ENCODE data around the gene HPS1.

The HPS1 gene

GRCh38 chr10:98463976-98464754 is 17.4 kb upstream of the HPS1 start:
- FAIRE-seq, result no peak

GRCh38 chr10:98463016-98463415 is 16.3 kb upstream of the HPS1 start:
- FAIRE-seq, result no peak

- FAIRE-seq, result no peak
Measured at GRCh38 chr10:98461500-98461842, 14.7 kb upstream of the HPS1 start.

GRCh38 chr10:98460837-98461499 is 14.2 kb upstream of the HPS1 start:
- FAIRE-seq, result no peak

- no peak for FAIRE-seq
Measured at GRCh38 chr10:98458809-98459784, 12.4 kb upstream of the HPS1 start.

- no peak for FAIRE-seq
Measured at GRCh38 chr10:98457721-98458120, 11.0 kb upstream of the HPS1 start.

- FAIRE-seq, result no peak
Measured at GRCh38 chr10:98456686-98457482, 10.1 kb upstream of the HPS1 start.

GRCh38 chr10:98456043-98456570 is 9.4 kb upstream of the HPS1 start:
- FAIRE-seq, result no peak

- FAIRE-seq, result no peak
Measured at GRCh38 chr10:98453729-98454128, 7.0 kb upstream of the HPS1 start.

GRCh38 chr10:98450618-98451017 is 3.9 kb upstream of the HPS1 start:
- no peak for FAIRE-seq

- FAIRE-seq, result no peak
Measured at GRCh38 chr10:98449287-98449686, 2.6 kb upstream of the HPS1 start.

- no peak for FAIRE-seq
Measured at GRCh38 chr10:98446151-98446660, 529 bp downstream of the HPS1 start.

GRCh38 chr10:98445200-98445812 is 1.4 kb downstream of the HPS1 start:
- FAIRE-seq, result no peak

- FAIRE-seq, result no peak
Measured at GRCh38 chr10:98444314-98445006, 2.3 kb downstream of the HPS1 start.

GRCh38 chr10:98438715-98439114 is 8.0 kb downstream of the HPS1 start:
- no peak for FAIRE-seq

GRCh38 chr10:98436704-98437103 is 10.0 kb downstream of the HPS1 start:
- no peak for FAIRE-seq

- FAIRE-seq, result no peak
Measured at GRCh38 chr10:98435178-98435577, 11.6 kb downstream of the HPS1 start.

GRCh38 chr10:98433881-98434732 is 12.6 kb downstream of the HPS1 start:
- no peak for FAIRE-seq

GRCh38 chr10:98433371-98433770 is 13.4 kb downstream of the HPS1 start:
- FAIRE-seq, result no peak

GRCh38 chr10:98432330-98432729 is 14.4 kb downstream of the HPS1 start:
- FAIRE-seq, result no peak

Measured in G401.6 (cell line).